DMS 273 (cell line): ENCODE measurements around the gene STARD7.
A peak's percentile ranks its signal among the peaks of the same experiment; 100 is the strongest.

ENCODE experiments used
- DNase-seq: peaks from one replicate; lab custom pipeline; 2025; ENCODE audit not compliant: unreplicated experiment; lab: John Stamatoyannopoulos, UW

STARD7 gene

GRCh38 chr2:96198921-96199320, 9.7 kb downstream of the STARD7 start:
- DNase-seq, result no peak

GRCh38 chr2:96197546-96198255, 10.9 kb downstream of the STARD7 start:
- DNase-seq, result no peak

DNA sequence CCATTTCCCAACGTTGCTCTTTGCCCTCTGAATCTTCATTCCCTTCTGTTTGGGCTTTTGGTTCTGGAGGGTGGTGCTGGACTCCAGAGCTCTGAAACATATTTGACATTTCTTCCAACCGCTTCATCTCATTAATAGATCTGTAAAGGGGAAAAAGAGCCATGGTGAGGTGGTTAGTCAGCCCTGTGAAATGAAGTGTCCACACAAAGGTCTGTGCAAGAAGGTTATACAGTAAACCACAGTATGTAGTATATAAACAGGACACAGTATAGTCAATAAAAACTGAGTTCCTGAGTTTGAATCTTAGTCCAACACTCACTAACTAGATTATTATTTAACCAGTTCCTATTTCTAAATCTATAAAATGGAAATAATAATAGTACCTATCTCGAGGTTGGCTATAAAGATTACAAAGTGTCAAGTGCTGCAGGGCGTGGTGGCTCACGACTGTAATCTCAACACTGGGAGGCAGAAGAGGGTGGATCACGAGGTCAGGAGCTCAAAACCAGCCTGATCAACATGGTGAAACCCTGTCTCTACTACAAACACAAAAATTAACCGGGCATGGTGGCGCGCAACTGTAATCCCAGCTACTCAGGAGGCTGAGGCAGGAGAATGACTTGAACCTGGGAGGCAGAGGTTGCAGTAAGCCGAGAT, 13.1 kb downstream of the STARD7 start:
- no peak for DNase-seq

GRCh38 chr2:96191937-96192670, 16.5 kb downstream of the STARD7 start:
- no peak for DNase-seq

GRCh38 chr2:96188821-96189526, 19.7 kb downstream of the STARD7 start:
- DNase-seq, result no peak

- no peak for DNase-seq
Observed at GRCh38 chr2:96186562-96186961, 22.1 kb downstream of the STARD7 start.

DNA sequence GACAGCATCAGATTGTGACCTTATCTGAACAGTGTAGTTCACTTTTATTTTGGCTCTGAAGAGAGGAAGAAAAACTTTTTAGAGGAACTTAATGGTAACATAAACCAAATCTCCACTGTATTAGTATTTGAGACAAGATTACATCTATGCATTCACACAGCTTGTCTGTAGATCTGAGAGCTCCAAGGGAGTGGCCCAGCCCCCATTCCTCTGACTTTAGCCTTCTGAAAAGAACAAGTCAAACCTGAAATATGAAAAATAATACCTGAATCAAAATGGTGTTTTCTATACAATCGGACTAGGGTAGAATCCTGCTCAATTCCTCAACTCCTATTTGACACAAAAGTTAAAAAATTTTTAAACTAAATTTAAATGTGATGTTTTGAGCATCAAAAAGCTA, 23.1 kb downstream of the STARD7 start:
- DNase-seq, result no peak

DNA sequence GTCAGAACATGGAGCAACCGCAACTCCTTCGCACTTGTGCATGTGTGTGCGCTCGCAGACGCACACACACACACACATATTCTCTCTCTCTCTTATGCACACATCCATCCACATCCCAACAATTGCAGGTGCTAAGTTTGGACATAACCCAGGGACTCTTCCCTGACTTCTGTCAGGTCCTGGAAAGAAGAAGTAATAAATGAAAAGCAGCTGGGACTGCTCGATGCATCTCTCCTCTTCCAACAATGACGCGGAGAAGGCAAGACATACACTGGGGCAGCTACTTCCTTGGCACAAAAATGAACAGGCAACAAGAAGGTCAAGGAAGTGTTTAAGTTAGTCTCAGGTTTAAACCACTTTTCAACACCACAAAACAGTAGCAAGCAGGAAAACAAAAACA, 23.6 kb downstream of the STARD7 start:
- no peak for DNase-seq

DNA sequence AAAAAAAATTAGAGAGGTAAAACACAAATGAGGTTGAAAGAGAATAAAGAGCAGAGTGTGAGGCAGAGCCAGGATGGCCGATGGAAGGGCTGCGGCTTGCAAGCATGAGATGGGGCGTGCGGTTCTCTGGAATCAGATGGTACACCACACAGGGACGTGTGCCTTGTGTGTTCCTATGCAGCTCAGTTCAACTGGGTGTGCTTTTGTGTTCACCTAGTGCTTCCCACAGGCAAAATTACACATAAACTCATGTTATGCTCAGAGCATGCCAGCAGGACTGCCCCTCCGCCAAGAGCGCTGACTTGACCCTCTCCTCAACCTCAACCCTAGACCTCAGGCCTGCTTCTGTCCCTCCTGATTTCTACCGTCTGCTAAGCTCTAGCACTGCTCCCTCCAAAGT, 24.4 kb downstream of the STARD7 start:
- DNase-seq, result no peak

DNA sequence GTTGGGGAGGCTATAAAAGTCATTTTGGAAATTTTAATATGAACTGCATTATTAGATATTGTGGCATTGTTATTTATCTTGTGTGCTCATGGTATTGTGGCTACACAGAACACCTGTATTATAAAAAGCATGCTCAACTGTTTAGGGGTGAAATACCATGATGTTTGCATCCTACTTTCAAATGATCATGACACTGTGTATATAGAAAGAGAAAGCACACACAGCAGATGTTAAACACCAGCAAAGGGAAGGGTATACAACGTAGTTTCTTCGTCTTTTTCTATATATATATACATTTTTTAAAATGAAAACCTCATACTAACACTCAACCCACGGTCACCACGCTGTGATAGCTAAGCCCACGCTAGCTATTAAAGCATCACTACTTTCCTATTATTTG, 27.1 kb downstream of the STARD7 start:
- DNase-seq, result no peak

DNA sequence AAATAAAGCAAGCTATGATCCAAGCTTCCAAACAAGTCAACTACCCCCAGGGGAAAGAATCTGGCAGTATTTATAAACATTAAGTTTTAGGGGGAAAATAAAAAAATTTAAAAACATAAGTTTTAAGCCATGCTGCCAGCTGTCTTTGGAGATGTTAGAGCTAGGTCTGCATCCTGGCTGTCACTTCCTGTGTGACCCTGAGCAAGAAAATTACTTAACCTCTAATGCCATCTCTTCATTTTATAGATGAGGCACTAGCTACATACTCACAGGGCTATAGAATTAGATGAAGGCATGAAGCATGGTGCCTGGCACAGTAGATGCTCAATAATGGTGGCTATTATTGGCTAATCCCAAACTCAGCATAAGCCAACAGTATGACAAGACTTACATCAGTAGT, 28.1 kb downstream of the STARD7 start:
- no peak for DNase-seq

DNA sequence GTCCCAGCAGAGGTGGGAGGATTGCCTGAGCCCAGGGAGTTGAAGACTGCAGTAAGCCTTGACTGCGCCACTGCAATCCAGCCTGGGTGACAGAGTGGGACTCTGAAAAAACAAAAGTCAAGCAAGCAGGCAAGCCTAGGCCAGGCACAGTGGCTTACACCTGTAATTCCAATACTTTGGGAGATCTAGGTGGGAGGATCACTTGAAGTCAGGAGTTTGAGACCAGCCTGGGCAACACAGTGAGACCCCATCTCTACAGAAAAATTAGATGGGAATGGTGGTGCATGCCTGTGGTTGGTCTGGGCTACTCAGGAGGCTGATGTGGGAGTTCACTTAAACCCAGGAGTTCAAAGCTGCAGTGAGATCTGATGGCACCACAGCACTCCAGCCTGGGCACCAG, 28.6 kb downstream of the STARD7 start:
- no peak for DNase-seq

- no peak for DNase-seq
Observed at GRCh38 chr2:96176661-96177060, 32.0 kb downstream of the STARD7 start.

GRCh38 chr2:96175951-96176350, 32.7 kb downstream of the STARD7 start:
- DNase-seq, result no peak

DNA sequence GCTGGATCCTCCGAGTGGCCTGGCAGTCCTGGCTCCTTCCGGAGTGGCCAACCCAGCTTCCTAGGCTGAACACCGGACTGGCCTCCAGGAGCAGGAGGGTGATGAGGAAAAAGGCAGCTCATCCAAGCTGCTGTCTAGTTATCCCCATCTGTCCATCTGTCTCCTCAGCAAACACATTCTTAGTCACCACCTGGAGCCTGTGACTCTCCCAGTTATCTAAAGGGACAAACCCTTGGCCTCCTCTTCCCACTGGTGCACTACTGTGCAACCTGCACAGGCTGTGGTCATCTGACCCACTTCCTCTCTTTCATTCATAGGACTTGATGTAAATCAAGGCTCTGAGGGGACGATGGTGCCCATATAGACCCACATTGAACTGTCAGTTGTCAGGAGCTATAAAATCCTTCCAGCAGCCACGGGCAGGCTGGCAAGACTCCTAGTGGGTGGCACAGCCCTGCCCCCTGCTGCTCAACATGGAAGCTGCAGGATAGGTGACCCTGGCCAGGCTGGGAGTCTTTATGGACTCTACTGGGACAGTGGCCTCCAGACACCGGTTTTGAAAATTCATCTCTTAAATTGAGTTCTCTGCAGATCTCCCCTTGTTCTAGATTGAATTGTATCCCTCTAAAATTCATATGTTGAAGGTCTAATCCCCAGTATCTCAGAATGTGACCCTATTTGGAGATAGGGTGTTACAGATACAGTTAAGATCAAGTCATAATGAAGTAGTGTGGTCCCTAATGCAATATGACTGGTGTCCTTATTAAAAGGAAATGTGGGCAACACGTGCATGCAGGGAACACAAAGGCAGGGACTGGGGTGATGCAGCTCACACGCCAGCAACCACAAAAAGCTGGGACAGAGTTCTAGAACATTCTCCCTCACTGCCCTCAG, 34.1 kb downstream of the STARD7 start:
- peak; percentile 91 for DNase-seq

- DNase-seq, result no peak
Observed at GRCh38 chr2:96171831-96172230, 36.8 kb downstream of the STARD7 start.

DNA sequence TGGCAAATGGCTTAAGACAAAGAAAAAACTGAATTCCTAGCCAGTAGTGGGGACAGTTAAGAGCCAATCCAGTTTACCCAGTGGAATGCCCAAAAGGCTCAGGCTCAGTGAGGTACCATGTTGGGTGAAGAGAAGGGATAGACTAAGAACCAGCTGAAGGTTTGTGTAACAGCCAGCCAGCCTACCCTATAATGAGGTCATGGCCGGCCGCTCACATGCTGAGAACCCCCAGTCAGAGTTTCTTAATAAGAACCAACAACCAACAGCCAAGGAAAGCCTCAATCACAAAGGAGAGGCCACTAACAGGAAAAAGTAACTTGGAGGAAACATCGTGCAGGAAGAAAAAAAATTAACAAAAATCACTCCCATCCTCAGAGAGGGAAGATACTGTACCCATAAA, 38.0 kb downstream of the STARD7 start:
- no peak for DNase-seq

DNA sequence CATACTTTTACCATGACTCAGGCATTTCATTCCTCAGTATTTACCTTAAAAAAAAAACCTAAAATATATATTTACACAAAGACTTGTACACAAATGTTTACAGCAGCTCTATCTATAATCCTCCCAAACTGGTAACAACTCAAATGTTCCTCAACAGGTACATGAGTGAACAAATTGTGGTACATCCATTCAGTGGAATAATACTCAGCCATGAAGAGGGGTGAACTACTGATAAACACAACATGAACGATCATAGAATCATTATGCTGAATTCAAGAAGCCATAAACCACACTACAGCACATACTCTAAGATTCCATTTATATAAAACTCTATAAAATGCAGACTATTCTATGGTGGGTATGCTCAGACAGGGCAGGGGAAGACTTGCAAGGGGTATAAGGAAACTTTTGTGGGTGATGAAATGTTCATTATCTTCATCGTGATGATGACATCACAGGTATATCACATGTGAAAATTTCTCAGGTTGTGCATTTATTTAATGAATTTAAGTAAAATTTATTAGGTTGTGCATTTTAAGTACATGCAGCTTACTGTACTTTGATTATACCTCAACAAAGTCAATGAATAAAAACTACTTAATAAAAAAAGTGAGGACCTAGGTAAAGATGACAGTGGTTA, 38.6 kb downstream of the STARD7 start:
- DNase-seq, result no peak

DNA sequence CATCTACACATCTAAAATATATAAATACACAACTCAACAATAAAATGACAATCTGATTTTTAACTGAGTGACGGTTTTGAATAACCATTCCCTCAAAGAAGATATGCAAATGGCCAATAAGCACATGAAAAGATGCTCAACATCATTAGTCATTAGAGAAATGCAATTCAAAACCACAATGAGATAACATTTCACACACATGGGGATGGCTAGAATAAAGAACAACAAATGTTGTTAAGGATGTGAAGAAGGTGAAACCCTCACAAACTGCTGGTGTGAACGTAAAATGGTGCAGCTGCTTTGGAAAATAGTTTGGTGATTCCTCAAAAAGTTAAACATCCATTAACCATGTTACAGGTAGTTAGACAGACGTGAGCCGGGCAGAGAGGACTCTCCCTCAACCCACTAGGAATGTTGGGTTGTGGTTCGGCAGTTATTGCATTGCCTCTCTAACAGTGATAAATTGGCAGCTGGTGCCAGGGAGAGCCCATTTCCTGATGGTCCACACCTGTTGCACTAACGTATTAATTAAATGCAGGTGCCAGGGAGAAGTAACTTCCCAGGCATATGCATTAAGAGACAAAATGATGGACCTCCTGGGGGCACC, 41.1 kb downstream of the STARD7 start:
- DNase-seq, result peak; percentile 34
